Measurements from ENCODE around the gene MSH5.

Gene MSH5

GRCh38 chr6:31736768-31737314 lies 3.0 kb upstream of the MSH5 start:
- H3K4me3 ChIP-seq (ENCODE audit: low read length), result peak overlapping the region; percentile 81
- DNase-seq (ENCODE audit: low read depth), result no peak
- no peak for TF ChIP-seq CTCF (conservative IDR thresholded peaks at IDR 0.05; ENCODE audit: low read depth, low read length)

GRCh38 chr6:31737315-31737990 lies 2.4 kb upstream of the MSH5 start:
- DNase-seq (ENCODE audit: low read depth), result no peak
- peak overlapping the region; percentile 1 for H3K4me3 ChIP-seq (ENCODE audit: low read length)
- TF ChIP-seq CTCF (conservative IDR thresholded peaks at IDR 0.05; ENCODE audit: low read depth, low read length), result no peak

- DNase-seq (ENCODE audit: low read depth), result no peak
- no peak overlapping the region for H3K4me3 ChIP-seq (ENCODE audit: low read length)
- peak; percentile 41 for TF ChIP-seq CTCF (conservative IDR thresholded peaks at IDR 0.05; ENCODE audit: low read depth, low read length)
These were observed 1.5 kb upstream of the MSH5 start for GRCh38 chr6:31737991-31738979.

- no peak for DNase-seq (ENCODE audit: low read depth)
- peak overlapping the region; percentile 87 for H3K4me3 ChIP-seq (ENCODE audit: low read length)
- no peak for TF ChIP-seq CTCF (conservative IDR thresholded peaks at IDR 0.05; ENCODE audit: low read depth, low read length)
These were observed 805 bp downstream of the MSH5 start for GRCh38 chr6:31740397-31741223.

GRCh38 chr6:31741815-31742214 lies 2.0 kb downstream of the MSH5 start:
- no peak for TF ChIP-seq CTCF (conservative IDR thresholded peaks at IDR 0.05; ENCODE audit: low read depth, low read length)
- H3K4me3 ChIP-seq (ENCODE audit: low read length), result no peak overlapping the region

GRCh38 chr6:31742894-31743293 lies 3.1 kb downstream of the MSH5 start:
- no peak overlapping the region for H3K4me3 ChIP-seq (ENCODE audit: low read length)
- no peak for TF ChIP-seq CTCF (conservative IDR thresholded peaks at IDR 0.05; ENCODE audit: low read depth, low read length)

More at GRCh38 chr6:31741815-31742214, 2.0 kb downstream of the MSH5 start:
- no peak for DNase-seq (ENCODE audit: low read depth)

More at GRCh38 chr6:31742894-31743293, 3.1 kb downstream of the MSH5 start:
- DNase-seq (ENCODE audit: low read depth), result no peak
